HTERT RPE-1 (cell line): ENCODE measurements around the gene LRRC15.

Source experiments
- in situ Hi-C: fragments of 300-500 bp; cut with MboI; formaldehyde crosslinking; loops from 4 replicates; pipeline ENCODE4 v1.14.3; 2020; ENCODE audit warnings: low sequenced_read_pairs

LRRC15 gene

DNA sequence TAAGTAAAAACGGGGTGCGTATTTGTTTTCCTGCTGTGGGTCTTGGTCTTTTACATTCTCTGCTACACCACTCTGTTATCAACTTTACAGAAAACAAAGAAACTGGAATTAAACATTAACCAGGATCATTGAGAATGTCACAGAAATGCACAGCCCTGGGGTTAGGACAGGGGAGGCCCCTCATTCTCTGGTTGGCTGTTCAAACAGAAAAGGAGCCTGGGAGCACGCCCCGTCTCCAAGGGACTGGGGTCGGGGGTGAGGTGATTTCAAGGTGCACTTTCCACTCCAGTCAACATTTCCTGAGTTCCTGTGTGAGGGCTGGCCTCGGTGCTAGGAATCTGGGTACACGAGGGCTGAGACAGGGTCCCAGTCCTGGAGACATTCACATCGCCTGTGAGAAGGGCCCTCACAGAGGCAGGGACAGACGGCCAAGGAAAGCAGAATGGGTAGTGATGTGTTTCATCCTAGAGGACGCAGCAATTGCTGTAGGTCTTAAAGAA lies 48.7 kb downstream of the LRRC15 start:
- in situ Hi-C loops, result no loop called here

DNA sequence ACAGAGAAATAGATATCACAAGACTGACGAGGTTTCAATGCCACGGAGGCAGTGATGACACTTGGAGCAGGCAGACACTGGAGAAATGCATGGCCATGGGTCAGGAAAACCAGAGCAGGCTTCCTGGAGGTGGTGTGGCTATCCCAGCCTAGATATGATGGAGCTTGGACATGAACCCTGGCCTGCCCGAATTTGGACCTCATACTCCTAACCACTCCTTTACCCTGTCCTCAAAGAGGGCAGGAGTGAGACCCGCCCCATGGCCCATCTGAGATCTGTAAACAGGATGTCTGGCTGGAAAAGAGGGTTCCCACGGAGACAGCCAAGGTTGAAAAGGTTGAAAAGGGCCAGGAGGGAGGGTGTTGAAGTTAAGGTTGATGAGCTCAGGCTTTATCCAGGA lies 49.4 kb downstream of the LRRC15 start:
- in situ Hi-C loops, result no loop called here

DNA sequence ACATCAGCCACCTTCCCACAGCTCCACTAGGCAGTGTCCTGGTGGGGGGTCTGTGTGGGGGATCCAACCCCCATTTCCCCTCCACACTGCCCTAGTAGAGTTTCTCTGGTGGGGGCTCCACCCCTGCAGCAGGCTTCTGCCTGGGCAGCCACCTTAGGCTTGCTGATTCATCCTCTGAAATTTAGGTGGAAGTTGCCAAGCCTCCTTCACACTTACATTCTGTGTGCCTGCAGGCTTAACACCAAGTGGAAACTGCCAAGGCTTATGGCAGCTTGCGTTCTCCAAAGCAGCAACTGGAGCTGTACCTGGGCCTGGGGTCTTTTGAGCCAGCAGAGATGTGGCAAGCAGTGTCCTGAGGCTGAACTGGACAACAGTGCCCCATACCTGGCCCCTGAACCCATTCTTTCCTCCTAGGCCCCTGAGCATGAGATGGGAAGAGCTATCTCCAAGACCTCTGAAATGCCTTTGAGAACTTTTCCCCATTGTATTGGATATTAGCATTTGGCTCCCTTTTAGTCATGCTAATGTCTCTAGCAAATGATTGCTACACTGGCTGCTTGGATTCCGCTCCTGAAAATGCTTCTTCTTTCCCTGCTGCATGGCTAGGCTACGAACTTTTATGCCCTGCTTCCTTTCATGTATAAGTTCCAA lies 50.9 kb downstream of the LRRC15 start:
- in situ Hi-C loops, result no loop called here

DNA sequence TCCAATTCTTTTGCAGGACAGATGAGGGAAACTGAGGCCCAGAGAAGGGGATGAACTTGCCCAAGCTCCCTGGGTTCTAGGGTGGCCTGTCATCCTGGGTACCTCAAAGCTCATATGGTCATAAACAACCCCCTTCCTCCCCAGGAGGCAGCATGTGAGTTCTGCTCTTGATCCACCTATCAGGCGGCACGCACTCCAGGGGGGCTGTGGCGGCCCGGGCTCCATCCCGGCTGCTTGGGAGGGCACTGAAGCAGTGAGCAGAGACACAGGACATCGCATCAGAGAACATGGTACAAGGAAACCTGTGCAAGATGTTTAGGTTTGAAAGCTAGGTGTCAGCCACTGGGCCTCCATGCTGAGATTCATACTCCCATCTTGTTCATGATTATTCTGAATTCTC lies 52.6 kb downstream of the LRRC15 start:
- in situ Hi-C loops, result no loop called here

DNA sequence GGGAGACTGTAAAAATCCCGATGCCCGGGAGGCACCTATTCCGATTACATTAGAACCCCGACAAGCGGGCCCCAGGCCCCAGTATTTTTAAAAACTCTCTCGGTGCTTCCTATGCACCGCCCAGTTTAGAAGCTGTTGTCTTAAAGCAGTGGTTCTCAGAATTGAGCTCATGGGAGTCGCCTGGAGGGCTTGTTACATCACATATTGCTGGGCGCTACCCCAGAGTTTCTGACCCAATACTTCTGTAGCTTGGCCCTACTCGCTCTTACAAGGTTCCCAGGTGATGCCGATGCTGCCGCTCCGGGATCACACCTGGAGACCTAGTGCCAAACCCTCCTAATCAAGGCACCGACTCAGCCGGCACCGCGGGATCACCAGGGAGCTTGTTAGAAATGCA lies 53.6 kb downstream of the LRRC15 start:
- in situ Hi-C loops, result no loop called here

DNA sequence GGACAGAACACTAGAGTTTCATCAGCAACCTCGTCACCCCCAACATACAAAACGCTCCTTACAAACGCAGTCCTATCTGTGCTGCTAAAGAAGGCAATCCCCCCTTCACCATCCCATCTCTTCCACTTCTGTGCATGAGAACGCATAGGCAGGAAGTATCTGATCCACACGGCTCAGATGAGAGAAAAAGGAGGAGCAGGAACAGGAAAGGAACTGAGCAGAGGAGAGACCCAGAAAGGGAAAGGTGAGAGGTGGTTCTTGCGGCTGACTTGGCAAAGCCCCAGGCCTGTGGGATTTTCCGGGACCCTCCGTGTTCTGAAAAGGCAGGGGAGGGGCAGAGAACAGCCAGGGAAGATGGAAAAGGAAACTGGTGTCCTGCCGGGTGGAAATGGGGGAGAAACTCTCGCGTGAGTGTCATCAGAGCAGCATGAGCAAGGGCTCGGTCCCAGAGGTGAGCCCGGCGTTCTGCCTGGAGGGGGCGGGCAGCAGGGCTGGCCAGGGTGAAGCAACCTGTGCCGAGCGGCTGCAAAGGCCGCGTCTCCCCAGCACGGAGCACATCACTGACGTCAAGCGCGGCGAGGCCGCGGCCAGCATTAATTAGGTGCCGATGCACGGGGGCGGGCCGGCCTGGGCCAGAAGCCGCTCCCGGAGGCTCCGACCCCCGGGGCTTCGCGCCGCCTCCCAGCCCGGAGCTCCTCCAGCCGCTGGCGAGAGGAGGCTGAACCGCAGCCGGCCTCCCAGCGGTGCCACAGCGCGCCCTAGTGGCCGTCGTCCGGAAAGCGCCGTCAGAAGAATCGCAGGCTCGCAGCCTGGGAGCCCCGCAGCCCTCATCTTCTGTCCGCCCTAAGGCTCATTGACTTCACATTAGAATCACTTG lies 54.2 kb downstream of the LRRC15 start:
- in situ Hi-C loops, result no loop called here

DNA sequence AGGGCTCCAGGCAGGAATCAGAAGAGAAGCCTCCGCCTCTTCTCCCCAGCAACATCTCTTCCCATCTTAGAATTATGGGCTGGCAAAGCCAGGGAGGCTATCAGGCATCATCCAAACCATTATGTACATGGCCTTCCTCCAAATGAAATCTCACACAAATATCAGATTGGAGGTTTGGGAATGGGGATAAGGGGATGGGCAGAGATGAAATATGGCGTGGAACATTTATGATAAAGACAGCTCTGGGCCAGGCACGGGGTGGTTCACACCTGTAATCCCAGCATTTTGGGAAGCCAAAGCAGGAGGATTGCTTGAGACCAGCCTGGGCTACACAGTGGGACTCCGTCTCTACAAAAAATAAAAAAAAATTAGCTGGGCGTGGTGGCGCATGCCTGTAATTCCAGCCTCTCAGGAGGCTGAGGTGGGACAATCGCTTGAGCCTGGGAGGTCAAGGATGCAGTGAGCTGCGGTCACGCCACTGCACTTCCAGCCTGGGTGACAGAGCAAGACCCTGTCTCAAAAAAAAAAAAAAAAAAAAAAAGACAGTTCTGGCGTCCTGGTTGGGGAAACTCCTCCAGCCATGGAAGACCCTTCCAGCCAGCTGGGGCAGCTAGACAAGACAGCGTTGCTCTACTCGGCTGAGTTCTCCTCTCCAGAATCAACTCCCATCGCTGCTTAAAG lies 55.0 kb downstream of the LRRC15 start:
- in situ Hi-C loops, result no loop called here

DNA sequence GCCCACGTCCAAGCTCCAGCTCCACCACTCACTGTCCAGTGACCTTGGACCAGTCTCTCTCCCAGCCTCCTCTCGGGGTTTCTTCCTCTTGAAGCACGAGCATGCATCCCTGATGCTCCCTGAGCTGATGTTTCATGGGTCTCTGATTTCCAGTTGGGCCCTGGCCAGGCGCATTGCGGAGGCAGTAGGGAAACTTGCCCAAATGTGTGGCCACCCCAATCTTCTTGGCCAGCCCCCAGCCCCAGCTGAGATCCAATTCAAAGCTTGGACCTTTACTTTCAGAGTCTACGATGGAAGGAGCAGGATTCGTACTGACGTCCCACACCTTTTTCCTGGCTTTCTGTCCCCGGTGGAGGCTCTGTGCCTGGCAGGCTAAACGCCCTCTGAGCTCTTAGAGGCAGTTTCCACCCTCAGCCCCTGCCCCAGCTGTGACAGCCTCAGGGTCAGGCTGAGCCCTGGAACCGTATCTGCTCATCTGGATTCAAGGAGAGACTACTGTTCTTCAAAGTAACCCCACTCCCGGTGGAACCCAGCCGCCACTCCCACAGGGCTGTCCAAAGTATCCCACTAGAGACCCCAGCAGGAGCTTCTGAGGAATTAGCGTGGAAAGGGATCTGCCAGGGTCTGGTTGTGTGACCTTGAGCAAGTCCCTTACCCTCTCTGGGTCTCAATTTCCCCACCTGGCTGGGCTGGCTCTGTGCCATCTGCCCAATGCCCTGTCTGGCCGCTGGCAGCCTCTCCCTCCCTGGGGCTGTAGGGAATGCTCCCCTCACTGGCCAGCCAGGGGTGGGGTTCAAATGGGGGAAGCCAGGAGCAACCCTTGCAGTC lies 55.8 kb downstream of the LRRC15 start:
- in situ Hi-C loops, result no loop called here

DNA sequence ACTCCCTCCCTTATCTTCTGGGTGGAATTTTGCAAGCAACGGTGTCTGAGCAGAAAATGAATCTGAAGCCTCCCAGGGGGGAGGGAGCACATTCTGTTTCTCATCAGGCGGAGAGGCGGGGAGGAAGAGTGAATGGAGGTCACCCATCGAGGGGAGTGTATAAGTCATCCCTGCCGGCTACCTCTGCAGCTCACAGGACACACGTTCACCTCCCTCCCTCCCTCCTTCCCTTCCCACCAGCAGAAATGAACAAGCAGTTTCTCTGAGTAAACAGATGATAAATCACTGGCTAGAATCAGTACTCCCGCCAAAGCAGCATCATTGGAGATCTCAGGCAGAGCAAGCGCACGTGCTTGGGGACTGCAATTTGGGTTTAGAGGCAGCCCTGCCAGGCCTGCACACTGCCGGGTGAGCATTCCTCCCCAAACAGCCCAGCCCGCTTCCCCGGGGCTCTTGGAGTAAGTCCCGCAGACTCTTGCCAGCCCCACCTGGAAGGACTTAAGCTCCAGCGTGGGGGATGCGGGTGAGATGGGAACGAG lies 56.7 kb downstream of the LRRC15 start:
- in situ Hi-C loops, result no loop called here

DNA sequence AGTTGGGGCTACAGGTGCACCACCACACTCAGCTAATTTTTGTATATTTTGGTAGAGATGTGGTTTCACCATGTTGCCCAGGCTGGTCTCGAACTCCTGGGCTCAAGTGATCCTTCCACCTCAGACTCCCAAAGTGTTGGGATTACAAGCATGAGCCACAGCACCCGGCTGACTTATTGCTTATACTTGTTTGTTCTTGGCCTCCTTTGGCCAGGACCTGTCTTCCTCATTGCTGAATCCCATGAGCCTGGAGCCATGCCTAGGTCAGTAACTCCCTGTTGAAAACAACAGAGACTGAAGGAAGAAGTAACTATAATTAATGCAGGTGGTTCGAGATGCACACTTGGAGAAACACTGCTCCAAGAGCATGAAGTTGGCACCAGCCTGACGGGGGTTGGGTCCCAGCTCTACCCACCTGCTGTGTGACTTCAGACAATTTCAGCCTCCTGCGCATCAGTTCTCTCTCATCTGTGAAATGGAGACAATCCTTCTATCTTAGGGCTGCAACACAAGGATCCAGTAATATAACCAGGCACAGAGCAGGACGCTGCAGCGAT lies 57.3 kb downstream of the LRRC15 start:
- in situ Hi-C loops, result no loop called here

DNA sequence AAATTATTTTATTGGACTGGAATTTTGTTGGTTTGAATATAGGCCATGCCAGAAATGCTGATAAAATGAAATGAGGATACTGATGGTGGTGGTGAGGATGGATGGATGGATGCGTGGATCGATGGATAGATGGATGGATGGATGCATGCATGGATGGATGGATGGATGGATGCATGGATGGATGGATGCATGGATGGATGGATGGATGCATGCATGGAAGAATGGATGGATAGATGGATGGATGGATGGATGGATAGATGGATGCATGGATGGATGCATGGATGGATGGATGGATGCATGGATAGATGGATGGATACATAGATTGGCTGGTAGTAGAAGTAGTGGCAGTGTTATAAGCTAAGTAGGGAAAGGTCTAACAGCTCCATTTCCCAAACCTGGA lies 58.5 kb downstream of the LRRC15 start:
- in situ Hi-C loops, result no loop called here

DNA sequence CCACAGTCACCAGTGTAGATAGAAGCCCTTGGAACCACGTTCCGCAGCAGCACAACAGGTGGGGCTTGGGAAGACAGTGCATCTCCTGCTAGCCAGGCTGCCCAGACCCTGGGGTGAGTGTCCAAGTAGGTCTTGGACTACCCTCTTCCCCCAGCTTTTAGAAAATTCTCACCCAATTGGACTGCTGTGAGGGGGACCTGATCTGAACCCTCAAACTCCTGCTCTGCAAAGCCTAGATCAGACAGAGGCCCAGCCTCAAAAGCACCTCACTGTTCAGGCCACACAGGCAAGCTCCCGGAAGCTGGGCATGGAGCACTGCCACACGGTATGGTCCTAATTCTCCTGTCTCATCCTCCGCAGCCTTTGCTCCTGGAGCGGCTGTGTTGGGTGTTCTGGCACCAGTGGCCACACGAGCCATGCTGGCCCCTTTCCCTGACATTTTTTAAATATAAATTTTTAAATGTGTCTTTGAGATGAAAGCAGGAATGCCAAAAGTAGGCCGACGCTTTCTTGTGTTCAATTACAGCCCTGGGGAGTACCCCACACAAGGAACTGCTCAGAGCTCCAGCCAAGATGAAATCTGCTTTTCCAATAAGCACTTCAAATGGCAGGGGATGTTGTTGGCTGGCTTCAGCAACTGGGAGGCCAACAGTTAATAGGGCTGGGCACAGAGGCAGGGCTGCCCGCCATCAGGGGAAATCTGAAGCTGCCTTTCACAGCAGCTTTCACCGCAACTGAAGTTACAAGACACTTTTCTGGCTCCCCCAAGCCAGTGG lies 59.3 kb downstream of the LRRC15 start:
- in situ Hi-C loops, result no loop called here

DNA sequence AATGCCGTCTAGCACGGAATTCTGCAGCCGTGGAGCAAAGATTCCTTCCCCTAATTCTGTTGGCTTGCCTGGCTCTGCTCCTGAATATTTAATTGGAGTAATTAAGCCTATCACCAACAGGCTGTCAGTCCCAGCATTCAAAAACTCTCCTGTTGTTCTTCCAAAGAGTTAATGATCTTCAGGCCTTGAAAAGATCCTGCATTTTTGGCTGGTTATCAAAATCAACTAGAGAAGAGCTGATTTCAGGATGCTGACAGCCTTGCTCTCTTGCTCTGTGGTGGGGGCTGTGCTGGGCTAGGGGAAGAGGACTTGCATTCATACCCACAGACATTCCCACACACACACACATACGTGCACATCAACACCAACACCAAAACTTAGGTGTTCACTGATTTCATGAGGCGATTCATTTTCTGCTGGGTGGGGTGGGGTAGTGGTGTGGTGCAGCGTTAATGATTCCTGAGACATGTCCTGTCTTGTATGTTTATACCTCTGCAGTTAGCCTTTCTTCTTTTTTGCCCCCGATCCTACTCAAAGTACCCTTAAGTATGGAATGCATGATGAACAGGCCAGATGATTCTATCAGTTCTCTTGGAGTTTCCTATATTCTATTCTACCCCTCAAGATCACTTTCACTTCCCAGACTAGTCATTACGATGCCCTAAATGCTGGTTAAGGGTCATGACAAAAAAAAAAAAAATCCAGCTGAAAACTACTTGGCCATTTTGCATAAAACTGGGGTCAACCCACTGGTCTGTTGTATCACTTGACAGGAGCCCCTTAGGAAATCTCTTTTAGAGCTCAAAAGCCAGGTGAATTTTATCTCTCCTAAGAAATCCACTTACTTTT lies 60.7 kb downstream of the LRRC15 start:
- in situ Hi-C loops, result no loop called here

DNA sequence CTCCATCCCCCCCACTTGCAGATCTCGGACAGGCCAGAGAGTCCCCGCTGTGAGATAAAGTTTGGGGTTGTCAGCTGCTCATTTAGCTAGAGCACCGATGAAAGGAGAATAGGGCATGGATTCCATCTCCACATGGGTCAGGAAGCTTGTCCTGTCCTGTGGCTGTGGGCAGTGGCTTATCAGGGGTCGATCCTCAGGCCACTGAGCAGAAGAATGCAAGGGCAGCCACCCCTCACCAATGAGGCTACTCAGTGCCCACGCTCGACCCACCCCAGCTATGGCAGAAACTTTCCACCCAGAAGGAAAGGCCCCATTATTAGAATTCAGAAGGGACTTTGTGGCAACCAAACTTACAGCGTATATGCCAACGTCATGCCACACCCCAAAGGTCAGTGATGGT lies 61.7 kb downstream of the LRRC15 start:
- in situ Hi-C loops, result no loop called here

DNA sequence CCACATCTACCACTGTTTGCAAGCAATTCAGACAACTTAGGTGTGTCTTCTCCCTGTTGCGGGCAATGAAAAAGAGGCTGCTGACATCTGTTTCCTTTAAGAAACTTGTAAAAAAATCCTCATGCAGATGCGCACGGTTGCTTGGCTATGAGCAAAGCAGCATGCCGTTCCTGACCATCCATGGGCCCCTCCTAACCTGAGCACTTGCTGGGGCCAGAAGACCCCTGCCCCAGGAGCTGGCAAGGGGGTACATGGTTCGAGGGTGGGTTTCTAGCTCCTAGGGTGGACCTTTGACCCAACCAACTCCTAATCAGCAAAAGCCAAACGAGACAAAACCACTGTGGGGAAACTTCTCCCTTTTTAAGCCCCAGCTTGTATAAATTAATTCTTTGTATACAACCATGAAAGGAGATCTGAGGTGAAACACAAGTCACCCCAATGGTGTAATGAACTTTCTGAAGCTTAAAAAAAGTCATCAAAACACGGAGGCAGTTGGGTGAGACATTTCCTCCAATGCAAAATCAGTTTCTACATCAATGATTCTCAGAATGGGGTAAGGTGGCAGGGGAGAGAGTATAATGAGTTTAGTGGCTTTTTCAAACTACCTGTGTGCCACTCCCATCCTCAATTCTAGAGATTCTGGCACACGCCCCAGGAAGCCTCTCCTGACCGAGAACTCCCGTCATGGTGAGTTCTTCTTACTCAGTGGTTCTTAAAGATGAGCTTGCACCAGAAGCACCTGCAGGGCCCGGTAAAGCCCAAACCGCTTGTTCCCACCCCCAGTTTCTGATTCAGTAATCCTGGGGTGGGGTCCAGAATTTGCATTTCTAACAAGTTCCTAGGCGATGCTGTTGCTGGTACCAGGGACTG lies 62.5 kb downstream of the LRRC15 start:
- in situ Hi-C loops, result no loop called here

DNA sequence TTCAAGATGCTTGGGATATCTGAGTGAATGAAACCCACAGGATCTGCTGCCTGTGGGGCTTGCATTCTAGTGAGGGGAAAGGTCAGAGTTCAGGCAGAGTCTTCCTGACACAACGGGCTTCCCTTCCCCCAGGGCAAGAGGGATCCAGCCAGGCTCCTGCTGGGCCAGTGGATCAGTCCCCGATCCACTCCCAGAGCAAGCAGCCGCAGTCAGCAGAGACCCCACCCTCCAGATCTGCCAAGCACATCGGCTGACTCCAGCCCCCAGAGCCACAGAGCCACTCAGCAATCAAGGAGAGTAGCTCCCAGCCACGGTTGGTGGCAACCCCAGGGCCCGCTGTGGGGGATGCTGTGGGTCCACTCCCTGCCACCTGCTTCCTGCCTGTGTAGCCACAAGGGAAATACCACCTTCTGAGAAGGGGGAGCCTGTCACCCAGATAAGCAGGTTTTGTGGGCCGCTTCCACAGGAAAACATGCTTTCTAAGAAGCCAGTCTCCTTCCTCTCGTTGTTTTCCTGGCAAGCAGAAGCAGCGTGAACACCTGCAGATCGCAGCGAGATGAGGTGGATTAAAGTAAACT lies 63.3 kb downstream of the LRRC15 start:
- in situ Hi-C loops, result no loop called here

DNA sequence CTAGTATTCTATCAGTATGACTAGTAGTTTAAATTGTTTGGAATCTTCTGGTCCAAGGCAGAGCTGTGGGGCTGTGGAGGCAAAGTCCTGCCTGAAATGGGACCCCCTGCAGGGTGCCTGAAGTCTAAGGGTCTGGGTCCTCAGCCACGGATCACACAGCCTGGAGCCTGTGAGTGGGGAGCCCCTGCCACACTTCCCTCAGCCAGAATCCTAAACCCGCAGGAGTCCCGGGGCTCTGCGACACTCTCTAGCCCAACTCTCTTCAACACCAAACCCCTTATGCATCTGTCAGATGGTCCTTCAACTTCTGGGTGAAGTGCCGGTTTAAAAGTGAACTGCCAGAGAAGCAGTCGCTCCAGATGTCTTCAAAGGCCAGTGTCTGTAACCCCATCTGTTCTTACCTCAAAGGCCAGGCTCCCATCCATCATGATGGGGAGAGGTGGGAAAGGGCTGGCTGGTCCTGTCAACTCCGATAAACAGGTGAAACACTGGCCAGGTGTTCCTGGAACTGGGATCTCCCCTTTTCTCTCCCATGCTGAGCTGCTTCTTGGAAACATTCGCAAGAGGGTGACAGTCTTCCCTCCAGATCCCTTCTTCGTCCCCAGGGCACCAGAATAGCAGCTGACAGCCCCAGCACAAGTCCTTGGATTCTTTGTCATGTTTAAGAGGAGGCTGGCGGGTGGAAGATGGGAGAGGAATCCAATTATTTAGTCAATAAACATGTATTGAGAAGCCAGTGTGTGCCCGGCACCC lies 64.0 kb downstream of the LRRC15 start:
- in situ Hi-C loops, result no loop called here
